Stimulated activated CD4-positive, alpha-beta T cell treated with anti-CD3 and anti-CD28 coated beads, Interleukin-1b, Interleukin-23, amount 100 ng/mL, for 24 hours (primary cell): ENCODE results near the gene DLX1.

Experiments used
- DNase-seq, 4 experiments: peaks; one replicate each; pipeline ENCODE4 v3.0.0-alpha.2; 2020; ENCODE audit warnings: low read depth in 4 of 4, low spot score in 1 of 4

Gene DLX1

DNA sequence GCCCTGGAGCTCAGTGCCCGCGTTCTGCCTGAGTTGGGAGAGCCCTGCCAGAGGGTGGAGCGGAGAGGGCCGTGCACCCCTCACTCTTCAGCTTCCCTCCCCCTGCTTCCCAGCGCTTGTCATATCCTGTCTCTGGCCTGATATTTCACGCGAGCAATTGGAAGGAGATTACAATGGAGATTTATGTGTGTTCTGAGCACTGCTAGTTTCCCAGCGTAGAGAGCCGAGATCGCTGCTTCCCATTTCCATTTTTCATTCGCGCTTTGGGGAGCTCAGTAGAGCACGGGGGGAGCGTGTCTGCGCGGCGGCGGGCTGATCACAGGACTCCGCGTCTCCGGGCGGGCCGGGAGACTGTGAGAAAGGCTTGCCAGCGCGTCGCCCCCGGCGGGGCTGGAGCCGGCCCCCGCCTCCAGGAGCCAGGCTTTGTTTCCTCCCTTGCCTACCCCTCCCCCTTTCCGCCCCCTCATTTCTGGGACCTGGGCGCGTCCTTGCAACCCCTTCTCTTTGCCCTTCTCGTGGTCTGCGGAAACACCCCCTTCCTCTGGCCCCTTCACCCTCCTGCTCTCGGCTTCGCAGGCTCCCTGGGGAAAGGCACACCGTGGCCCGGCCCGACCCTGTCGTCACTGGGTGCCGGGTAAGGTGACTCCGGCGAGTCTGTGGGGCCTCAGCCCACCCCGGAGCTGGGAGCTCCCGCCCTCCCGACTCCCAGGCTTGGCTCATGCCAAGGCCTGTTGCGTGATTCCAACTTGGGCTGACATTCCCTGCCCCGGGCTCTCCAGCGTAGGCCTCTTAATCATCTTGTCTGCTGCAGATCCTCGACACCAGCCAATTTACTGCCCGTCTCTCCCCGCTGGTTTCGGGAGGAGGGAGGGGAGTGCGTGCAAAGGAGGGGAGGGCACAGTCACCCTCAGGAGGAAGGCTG, 11.6 kb downstream of the DLX1 start:
- DNase-seq: no peak

DNA sequence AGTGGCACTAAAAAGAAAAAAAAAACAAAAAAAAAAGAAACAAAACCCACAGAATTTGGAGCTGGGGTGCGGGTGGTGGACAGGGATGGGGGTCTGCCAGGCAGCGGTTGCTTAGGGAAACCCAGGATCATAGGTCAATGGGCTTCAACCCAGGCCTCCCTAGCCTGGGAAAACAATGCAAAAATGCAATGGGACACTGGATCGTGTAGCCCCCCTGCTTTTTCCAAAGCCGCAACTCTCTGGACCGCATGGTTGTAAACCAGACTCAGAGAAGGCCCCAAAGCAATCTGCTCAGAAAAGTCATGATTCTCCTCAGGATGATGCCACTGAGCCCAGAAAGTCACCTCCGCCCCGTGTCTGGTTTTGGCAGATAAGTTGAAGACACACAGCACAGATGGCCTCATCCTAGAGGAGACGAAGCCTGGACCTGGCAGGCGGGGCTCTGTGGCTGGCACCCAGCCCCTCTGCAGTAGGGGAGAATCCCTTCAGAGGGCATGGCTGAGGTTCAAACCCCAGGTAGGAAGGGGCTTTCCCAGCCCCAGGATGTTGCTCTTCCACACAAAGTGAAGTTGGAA, 12.3 kb downstream of the DLX1 start:
- DNase-seq: no peak

DNA sequence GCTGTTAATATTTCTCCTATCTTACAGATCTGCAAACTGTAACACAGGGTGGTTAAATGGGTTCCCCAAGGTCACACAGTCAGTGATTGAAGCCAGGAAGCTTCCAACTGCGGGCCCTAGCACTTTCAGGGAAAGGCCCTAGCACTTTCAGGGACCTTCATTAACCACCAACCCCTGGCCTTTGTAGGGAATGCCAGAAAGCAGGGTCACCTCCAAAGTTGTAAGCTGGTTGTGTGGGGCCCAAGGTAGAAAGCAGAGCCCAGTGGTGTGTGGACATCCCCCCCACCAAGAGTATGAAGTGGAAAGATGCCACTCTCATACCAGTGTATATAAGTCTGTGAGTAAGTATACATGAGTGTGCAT, 13.0 kb downstream of the DLX1 start:
- DNase-seq: no peak

DNA sequence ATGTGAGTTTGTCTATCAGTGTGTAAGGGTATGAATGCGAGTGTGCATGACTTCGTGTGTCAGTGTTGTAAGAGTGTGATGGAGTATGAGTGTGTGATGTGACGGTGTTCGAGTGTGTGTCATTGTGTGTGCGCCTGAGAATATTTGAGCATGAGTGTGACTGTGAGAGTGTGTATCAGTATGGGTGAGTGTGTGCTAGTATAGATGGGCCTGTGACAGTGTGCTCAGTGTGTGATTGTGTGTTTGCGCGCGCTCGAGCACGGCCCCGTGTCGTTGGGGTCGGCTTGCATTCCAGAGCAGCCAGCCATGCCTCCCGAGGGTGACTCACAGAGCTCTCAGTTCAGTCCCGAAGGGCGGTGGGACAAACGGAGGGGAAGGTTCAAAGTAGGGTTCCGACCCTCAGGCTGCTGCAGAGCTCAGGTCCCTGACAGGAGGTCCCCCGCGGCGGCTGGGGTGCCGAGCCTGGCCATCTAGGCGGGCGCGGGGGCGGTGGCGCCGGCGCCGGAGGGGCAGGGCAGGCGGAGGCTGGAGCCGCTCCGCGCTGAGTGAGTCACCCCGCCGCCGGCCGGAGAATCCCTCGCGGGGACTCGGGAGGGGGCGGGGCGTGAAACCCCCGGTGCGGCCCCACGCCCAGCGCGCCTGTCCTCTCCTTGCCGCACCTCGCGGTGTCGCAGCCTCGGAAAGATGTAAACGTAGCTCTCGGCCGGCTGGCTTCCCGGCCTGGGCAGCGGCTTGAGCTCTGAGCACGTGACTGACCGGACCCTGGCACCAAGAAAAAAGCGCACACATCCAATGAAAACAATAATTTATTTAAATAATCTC, 13.6 kb downstream of the DLX1 start:
- DNase-seq: no peak

DNA sequence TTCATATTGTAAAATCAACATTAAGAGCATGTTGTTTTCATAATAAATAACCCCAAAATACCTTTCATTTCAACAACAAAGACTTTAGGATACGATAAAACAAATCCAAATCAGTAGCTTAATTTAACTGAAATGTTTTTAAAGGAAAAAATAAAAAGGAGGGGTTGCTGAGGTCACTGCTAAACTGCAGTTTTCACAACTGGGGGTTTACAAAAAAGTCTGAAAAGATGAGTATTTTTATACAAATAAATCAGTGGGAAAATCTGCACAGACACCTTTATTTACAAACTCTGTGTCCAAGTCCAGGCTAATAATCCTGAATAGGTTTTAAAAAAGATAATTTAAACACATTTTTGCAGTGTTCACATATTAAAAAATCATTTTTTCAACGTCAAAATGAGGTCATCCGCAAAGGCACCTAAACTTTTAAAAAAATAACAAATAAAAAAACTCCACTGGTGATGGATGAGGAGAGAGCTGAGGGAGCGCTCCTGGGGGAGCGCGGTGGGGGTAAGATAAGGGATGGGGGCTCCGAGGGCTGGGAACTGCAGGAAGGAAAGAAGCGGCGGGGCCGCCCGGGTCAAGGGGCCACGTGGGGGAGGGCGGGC, 14.3 kb downstream of the DLX1 start:
- DNase-seq: no peak

DNA sequence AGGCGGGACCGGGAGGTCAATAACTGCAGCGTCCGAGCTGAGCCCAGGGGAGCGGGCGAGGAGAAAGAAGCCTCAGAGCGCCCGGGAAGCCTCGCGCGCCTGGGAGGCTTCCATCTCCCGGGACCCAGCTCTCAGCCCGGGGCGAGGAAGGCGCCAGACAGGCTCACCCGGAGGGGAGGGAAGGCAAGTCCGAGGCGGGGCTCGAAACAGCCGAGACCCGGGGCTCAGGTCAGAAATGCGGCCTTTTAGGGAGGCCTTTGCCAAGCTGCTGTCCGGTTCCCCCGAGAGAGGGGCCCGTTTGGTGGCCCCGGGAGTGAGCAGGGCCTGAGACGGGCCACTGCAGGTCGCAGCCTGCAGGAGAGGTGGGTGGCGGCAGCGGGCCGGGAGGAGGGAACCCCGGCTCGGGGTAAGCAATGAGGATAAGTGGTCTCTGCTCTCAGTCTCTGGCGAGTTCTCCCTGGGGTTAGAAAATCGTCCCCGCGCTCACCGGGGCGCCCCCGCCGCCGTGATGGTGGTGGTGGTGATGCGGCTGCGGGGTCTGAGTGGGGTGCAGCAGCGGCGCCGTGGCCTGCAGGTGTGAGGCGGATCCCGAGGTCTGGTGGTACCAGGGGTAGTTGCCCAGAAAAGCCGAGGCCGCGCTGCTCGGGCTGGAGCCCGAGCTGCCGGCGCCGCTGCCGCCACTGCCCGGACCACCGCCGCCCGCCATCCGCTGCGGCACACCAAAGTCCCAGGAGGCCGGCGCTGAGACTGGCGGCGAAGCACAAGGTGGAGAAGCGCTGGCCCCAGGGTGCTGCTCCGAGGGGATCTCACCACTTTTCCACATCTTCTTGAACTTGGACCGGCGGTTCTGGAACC, 15.0 kb downstream of the DLX1 start:
- no peak for DNase-seq

DNA sequence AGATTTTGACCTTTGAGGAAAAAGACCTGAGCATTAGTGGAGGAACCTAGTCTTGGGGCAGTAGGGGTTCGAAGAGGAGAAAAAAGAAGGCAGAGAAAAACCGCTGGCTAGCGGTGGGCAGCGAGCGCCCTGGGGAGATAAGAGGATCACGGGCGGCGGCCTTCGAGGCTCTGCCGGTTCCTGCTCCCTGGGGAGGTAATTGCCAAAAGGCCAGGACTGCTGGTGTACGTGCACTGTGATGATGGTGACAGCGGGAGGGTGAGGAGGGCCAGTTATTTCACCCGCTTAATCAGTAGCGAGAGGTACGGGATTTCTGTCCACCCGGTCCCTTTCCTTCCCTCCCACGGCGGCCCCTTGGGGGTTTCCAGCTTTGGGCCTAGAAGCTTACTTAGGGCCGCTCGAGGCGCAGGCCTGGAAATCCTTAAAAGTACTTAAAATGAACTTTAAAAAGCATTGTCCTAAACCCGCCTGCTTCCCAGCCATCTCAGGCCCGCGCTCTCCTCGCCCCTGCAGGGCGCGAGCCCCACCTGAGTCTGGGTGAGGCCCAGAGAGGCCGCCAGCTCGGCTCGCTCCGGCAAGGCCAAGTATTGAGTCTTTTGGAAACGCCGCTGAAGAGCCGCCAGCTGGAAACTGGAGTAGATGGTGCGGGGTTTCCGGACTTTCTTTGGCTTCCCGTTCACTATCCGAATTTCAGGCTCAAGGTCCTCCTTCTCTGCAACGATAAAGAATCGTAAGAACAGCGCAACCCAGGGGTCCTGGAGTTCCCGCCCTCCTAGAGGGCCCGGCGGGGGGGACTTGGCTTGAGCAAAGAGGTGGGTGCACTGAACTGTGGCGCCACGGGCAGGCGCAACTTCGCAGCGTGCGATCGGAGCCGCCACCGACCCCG, 15.9 kb downstream of the DLX1 start:
- DNase-seq: no peak

DNA sequence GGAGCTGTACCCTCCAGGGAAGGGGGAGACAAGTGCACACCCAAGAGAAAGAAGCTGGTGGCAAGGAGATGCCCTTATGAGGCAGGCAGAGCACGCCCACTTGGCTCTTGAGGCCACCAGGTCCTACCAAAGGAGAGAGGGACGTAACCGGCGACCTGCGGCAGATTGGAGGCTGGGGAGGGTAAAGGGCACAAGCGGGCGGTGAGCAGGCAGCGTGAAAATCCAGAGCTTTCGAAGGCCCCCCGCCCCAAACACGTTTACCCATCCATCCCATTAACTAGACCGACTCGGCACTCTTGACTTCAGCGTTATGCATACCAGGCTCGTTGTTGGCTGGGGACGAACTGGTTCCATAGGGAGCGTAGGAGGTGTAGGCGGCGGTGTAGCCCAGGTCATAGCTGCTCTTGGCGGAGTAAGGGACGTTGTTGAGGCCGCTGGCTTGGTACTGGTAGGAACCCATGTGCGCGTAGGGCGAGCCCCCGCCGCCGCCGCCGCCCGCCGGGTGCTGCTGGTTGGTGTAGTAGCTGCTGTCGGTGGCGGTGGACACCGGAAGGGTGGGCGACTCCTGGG, 16.6 kb downstream of the DLX1 start:
- DNase-seq: no peak

DNA sequence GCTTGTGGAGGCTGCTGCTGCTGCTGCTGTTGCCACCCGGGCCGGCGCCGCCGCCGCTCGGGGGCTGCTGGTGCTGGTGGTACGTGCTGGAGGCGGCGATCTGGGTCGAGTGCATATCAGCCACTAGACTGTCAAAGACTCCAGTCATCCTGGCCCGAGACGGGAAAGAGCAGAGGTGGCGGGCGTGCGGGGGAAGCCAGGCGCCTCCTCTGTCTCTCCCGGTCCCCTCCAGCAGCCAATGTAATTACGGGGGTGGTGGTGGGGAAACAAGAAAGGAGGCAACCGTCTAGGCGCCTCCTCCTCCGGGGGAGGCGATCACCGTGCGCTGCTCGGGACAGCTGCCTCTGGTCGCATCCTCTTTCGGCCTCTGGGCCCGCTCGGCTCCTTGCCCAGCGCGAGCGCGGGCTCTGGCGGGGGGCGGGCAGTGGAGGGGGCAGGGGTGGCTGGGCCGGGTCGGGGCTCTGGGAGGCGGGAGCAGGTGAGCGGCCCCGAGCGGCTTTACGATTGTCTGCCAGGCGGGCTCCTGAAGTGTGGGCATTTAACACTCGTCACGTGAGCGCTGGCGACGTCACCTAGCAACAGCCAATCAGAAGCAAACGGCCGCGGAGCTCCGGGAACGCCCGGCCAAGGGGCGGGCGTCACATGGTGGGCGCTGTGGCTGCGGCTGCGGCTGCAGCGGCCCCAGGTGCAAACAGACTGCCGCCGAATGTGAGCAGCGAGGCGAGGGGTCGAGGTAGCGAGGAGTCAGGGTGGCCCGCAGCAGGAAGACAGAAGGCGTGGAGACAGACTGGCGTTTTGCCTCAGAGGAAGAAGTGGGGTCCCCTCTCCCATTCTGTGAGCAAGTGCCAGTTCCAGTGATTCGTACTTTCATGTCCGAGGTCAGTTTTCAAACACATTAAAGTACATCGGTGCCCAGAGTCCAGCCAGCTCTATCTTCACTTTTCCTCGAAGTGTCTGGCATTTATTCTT, 17.4 kb downstream of the DLX1 start, which contains the start of gene DLX2:
Gene DLX2 (minus strand): TSS at position 510 of the 969 bp plus-strand sequence. CDS start 362 bp downstream, at position 148.
- peak in 2 of 4 experiments; percentile 60 to 69 for DNase-seq

DNA sequence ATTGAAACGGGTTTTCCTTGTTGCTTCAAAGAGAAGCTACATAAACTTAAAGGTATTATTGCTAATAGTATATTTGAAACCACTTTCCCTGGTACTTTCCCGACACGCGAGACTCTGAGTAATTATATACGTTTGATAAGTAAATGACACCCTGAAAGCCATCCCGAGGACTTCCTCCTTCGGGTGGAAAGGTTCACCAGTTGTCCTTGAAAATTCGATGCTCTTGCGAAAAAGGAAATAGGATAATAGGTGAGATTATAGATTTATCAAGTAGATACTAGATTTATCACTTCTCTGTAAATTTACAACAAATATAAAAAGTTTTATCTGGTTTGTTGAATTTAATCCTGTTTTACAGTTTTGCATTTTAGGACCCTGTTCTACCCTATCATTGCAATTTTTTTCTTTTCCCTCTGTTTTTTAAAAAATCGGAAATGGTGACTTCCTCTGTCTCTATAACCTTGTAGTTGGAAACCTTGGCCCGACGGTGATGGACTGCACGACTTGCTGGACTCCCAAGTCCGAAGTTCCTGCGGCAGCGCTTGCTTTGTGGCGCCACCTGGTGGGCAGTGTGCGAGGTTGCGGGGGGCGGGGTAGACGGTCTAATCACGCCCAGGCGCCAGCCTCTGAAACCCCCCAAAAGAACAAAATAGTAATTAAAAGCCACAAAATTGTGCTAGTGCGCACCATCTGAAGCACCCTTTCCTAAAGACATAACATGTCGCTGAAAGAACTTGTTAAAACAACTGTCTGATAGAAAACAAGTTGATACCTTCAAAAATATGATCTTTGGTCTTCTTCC, 18.4 kb downstream of the DLX1 start:
- DNase-seq: peak in 3 of 4 experiments; percentile 52 to 61 (median 60)

DNA sequence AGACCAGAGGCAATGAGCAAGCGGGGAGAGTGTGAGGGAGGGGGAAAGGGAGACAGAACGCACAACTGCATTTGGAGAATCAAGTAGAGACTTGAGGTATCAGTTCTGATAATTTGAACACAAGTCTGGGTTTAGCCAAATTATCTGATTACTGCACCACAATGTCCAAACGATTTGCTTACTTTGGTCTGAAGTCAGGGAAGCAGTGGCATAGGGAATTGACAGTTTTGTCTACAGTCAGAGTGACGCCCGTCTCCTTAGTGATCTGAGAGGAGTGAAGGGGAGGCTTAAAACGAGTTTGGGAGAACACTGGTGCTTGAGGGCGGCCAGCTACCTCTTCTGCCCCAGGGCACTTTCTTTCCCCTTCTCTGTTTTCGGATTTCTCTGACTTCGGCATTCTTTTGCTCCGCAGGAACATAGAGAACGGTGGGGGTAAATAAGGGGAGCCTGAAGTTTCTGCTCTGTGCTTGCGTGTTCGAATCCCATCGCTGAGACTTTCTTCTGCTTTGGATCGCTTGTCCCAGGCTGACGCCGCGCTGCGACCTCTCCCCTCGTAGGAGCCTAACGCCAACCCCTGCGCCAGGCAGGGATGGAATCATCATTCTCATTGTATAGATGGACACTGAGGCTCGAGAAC, 20.3 kb downstream of the DLX1 start:
- DNase-seq: no peak

DNA sequence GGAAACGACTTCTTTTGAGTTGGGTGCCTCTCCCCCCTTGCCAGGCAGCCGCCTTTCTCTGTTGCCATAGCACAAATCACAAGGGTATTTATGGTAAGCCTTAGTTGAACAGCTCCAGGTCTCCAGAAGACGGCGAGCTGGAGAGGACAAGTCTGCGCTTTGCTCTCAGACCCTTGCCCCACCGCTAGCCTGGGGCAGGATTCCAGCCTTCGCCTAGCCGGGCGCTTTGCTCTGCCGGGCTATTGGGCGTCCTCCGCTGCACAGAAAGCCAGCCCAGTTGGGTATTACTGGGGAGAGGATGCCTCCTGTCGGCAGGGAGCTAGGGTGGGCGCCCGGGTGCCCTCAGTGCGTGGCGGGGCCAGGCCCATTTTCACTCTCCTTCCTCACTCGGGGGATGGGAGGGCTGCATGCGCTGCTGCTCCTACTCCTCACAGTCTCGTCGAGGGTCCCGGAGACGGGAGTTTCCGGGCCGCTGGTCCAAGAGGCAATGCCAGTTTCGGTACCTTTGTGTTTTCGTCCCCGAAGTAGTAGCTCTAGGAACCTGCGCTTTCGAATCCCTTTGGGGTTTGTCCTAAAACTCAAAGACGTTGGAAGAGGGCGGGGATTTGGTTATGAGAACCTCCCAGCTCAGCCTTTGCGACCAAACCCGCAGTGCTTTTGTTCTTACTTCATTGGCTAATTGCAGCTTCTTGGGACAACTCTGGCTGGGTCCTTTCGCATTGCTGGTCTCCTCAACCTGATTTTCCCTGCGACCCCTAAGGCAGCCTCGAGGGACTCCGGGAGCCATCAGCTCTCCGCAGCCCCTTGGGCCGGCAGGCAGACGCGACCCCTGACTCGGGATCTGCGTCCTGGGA, 21.0 kb downstream of the DLX1 start:
- no peak for DNase-seq

DNA sequence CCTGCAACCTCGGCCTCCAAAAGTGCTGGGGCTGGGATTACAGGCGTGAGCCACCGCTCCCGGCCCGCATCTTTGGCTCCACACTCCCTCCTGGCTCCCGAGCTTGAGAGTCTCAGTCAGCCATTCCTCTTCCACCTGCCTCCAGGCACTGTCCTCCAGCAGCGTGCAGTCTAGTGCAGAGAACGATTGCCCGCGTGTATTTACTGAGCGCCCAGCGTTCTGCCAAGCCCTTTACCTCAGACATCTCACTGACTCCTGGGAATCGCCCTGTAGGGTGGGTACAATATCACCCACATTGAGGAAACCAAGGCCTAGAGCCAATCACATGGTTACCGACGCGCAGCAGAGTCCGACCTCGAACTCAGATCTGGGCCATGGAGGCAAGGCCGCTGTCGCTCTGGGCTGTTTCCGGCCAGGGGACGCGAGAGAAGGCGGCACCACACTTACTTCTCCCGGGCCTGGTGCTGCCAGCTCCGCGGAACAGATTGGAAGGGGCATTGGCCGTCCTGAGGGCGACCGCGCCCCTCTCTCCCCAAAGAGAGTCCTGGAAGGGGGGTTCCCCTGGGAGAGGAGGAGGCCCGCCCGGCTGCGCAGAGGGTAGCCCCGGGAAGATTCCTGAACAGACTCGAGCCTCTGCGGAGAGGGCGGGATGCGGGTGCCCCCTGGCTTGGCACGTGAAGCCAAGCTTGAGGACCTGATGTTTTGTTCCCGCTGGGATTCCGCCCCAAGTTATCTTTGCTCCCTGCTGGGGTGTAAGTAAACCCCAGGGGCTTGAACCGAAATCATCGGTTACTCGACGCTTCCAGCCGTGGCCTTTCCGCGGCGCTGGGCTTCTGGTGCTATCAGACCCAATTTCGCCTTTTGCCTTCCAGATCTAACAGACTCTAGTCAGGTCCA, 22.6 kb downstream of the DLX1 start:
- no peak for DNase-seq

DNA sequence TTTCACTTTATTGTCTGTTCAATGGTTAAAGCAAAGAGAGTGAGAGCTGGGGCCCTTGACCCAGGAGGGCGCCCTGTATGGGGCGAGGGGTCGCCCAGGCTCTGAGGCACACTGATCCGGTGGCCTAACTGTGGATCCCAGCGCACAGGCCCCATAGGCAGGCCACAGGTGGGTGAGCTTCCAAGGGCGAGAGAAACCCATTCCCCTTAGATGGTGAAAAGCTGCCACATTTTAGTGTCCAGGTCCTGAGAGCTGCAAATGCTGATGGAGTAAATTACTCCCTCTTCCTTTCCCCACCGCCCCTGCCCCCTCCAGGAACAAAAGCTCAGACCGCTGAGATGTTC, 23.3 kb downstream of the DLX1 start:
- no peak for DNase-seq
